ENCODE data around the gene FXYD5.

DNA sequence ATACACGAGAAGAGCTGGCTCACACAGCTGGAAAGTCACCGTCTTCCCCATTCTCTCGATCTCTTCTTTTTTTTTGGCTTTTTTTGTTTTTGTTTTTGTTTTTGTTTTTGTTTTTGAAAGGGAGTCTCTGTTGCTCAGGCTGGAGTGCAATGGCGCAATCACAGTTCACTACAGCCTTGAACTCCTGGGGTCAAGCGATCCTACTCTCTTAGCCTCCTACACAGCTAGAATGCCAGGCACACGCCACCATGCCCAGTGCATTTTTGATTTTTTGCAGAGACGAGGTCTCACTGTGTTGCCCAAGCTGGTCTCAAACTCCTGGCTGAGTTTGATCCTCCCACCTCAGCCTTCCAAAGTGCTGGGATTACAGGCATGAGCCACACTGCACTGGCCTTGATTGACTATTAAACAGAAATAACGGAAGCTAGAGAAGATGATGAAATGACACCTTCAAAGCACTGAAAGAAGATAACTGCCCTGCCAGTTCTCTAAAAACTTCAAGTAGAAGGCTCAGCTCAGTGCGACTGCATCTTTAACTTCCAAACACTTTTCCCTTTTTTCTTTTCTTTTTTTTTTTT lies 34.9 kb upstream of the FXYD5 start:
- TF ChIP-seq, protein P1, sequence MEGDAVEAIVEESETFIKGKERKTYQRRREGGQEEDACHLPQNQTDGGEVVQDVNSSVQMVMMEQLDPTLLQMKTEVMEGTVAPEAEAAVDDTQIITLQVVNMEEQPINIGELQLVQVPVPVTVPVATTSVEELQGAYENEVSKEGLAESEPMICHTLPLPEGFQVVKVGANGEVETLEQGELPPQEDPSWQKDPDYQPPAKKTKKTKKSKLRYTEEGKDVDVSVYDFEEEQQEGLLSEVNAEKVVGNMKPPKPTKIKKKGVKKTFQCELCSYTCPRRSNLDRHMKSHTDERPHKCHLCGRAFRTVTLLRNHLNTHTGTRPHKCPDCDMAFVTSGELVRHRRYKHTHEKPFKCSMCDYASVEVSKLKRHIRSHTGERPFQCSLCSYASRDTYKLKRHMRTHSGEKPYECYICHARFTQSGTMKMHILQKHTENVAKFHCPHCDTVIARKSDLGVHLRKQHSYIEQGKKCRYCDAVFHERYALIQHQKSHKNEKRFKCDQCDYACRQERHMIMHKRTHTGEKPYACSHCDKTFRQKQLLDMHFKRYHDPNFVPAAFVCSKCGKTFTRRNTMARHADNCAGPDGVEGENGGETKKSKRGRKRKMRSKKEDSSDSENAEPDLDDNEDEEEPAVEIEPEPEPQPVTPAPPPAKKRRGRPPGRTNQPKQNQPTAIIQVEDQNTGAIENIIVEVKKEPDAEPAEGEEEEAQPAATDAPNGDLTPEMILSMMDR (IDR thresholded peaks at IDR 0.05; ENCODE audit: insufficient read depth, low read length), result no peak
- no peak for TF ChIP-seq POLR2AphosphoS5 (IDR thresholded peaks at IDR 0.05; ENCODE audit: low read depth)
